ENCODE measurements around the gene USP43. TPM values are rescaled to one million over a fixed set of nuclear protein-coding genes. Genes with fewer than 3 reads are reported as not detected.

Gene USP43
- total RNA-seq, 4 donors from 2014 or later = 14.9 to 26.9 (median 20.0) TPM

DNA sequence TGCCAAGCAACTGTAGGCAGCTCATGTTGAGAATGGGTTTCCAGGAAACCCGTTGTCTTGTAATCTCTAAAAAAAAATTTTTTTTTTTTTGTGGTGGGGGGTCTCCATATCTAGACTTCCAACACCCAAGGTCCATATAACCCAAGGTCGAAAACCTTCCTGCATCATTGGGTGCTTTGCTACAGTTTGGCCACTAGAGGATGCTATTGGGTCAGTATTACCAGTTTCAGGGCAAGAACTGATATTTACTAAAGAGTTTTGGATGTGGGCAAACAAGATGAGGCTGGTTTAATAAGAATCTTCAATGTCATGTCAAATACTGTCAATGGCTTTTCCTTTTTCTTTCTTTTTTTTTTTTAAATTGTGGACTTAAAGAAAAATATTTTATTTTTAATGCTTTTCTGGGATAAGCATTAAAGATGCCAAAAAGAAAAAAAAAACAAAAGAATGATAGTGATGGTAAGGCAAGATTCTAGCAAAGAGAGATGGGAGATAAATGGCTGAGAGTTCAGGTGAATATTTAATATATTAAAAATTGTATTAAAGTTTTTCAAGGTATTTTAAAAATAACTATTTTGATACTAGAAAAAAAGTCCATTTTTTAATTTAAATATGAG lies 83.8 kb downstream of the USP43 start:
- Histone ChIP-seq H3K4me3 (no peak overlapping the region), H3K36me3 (no peaks in the 10 kb centered on the region), H3K9me3 (no peaks in the 10 kb centered on the region), H3K27ac (no peak overlapping the region), H3K4me1 (no peaks in the 10 kb centered on the region), H3K27me3 (no peaks in the 10 kb centered on the region)
- DNase-seq = no peak
- intact Hi-C loops (cut with DNase I; ENCODE audit: low total_unique reads) (no loop called here), in situ Hi-C loops (cut with MboI; ENCODE audit: low pct_ligation_motif_present in 1 of 4, low pct_unique_long_range_greater_than_20kb in 1 of 4, low sequenced_read_pairs in 3 of 4) (loop anchor here in 1 of 4 donors (25.0 kb wide), 1 partner anchor 158 kb away; no protein-coding TSS in a partner anchor)
- 0 to 6% methylated on average over 1 to 2 of the region's 2 CpGs for WGBS, 2 donors (ENCODE audit: low coverage in 1 of 2)
- TF ChIP-seq POLR2A (IDR thresholded peaks at IDR 0.05) = no peak
- TF ChIP-seq, protein P1, sequence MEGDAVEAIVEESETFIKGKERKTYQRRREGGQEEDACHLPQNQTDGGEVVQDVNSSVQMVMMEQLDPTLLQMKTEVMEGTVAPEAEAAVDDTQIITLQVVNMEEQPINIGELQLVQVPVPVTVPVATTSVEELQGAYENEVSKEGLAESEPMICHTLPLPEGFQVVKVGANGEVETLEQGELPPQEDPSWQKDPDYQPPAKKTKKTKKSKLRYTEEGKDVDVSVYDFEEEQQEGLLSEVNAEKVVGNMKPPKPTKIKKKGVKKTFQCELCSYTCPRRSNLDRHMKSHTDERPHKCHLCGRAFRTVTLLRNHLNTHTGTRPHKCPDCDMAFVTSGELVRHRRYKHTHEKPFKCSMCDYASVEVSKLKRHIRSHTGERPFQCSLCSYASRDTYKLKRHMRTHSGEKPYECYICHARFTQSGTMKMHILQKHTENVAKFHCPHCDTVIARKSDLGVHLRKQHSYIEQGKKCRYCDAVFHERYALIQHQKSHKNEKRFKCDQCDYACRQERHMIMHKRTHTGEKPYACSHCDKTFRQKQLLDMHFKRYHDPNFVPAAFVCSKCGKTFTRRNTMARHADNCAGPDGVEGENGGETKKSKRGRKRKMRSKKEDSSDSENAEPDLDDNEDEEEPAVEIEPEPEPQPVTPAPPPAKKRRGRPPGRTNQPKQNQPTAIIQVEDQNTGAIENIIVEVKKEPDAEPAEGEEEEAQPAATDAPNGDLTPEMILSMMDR (IDR thresholded peaks at IDR 0.05) = peak; percentile 93 to 98 (median 97)

GRCh38 chr17:9729735-9730420 lies 84.6 kb downstream of the USP43 start:
- H3K9me3 ChIP-seq = no peaks in the 10 kb centered on the region
- H3K4me3 ChIP-seq = no peak overlapping the region
- 75 to 88% methylated on average over 10 to 11 of the region's 11 CpGs for WGBS, 2 donors (ENCODE audit: low coverage in 1 of 2)
- intact Hi-C loops (cut with DNase I; ENCODE audit: low total_unique reads) = loop anchor here (5.0 kb wide), 1 partner anchor 428 kb away; no protein-coding TSS in a partner anchor
- H3K36me3 ChIP-seq = no peaks in the 10 kb centered on the region
- no peak for DNase-seq
- no peak overlapping the region for H3K27ac ChIP-seq
- in situ Hi-C loops (cut with MboI; ENCODE audit: low pct_ligation_motif_present in 1 of 4, low pct_unique_long_range_greater_than_20kb in 1 of 4, low sequenced_read_pairs in 3 of 4) = loop anchor here in 1 of 4 donors (25.0 kb wide), 1 partner anchor 157 kb away; no protein-coding TSS in a partner anchor
- H3K4me1 ChIP-seq = no peaks in the 10 kb centered on the region
- no peaks in the 10 kb centered on the region for H3K27me3 ChIP-seq
- TF ChIP-seq POLR2AphosphoS5 (IDR thresholded peaks at IDR 0.05) (no peak), POLR2A (IDR thresholded peaks at IDR 0.05) (no peak), EP300 (IDR thresholded peaks at IDR 0.05; ENCODE audit: low read depth) (no peak)
- TF ChIP-seq, protein P1 (IDR thresholded peaks at IDR 0.05) = no peak

GRCh38 chr17:9750524-9750923 lies 105.2 kb downstream of the USP43 start:
- TF ChIP-seq POLR2AphosphoS5 (IDR thresholded peaks at IDR 0.05) = no peak
- no peak for TF ChIP-seq POLR2A (IDR thresholded peaks at IDR 0.05)
- TF ChIP-seq, protein P1 (IDR thresholded peaks at IDR 0.05) = no peak
- no peaks in the 10 kb centered on the region for H3K9me3 ChIP-seq
- H3K27ac ChIP-seq = no peak overlapping the region
- H3K27me3 ChIP-seq = peaks cover 6% of the 10 kb centered on the region
- in situ Hi-C loops (cut with MboI; ENCODE audit: low pct_ligation_motif_present in 1 of 4, low pct_unique_long_range_greater_than_20kb in 1 of 4, low sequenced_read_pairs in 3 of 4) = no loop called here
- H3K36me3 ChIP-seq = no peaks in the 10 kb centered on the region
- no peak for DNase-seq
- intact Hi-C loops (cut with DNase I; ENCODE audit: low total_unique reads) = no loop called here
- H3K4me3 ChIP-seq = no peak overlapping the region
- WGBS, 2 donors (ENCODE audit: low coverage in 1 of 2) = 67% methylated on average over 9 of the region's 9 CpGs; no CpG with 5 or more reads in 1 of the 2 donors
- no peaks in the 10 kb centered on the region for H3K4me1 ChIP-seq

GRCh38 chr17:9755083-9755482 lies 109.8 kb downstream of the USP43 start:
- WGBS, 2 donors (ENCODE audit: low coverage in 1 of 2) = 71 to 79% methylated on average over 2 to 3 of the region's 3 CpGs
- intact Hi-C loops (cut with DNase I; ENCODE audit: low total_unique reads) = no loop called here
- Histone ChIP-seq H3K4me1 (no peaks in the 10 kb centered on the region), H3K27ac (no peak overlapping the region), H3K27me3 (peaks cover 6% of the 10 kb centered on the region), H3K36me3 (no peaks in the 10 kb centered on the region), H3K9me3 (no peaks in the 10 kb centered on the region), H3K4me3 (no peak overlapping the region)
- no peak for DNase-seq
- TF ChIP-seq POLR2AphosphoS5 (IDR thresholded peaks at IDR 0.05) = no peak
- TF ChIP-seq, protein P1 (IDR thresholded peaks at IDR 0.05) = no peak
- no peak for TF ChIP-seq EP300 (IDR thresholded peaks at IDR 0.05; ENCODE audit: low read depth)
- no peak for TF ChIP-seq POLR2A (IDR thresholded peaks at IDR 0.05)
- in situ Hi-C loops (cut with MboI; ENCODE audit: low pct_ligation_motif_present in 1 of 4, low pct_unique_long_range_greater_than_20kb in 1 of 4, low sequenced_read_pairs in 3 of 4) = no loop called here

Data from transverse colon (tissue), 4 donors.